ENCODE measurements around the gene PIP4K2A.
A peak's percentile ranks its signal among the peaks of the same experiment; 100 is the strongest.

Gene PIP4K2A

DNA sequence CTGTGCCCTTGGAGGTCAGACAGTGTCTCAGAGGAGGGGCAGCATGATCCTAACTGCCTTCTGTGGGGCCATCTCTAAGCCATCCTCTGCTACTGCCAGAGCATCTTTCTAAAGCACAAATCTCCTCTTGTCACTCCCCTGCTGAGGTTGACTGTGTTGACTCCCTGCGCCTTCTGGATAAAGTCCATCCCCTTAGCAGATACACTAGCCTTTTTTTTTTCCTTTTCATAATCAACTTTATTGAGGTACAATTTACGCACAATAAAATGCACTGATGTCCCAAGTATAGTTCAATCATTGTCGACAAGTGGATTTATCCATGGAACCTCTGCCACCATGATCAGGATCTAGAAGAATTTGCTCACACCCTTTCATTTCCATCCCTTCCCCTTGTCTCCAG, 219.0 kb downstream of the PIP4K2A start:
- H4K8ac ChIP-seq (ENCODE audit: low read depth, low read length) = no peak overlapping the region
- H3K9me3 ChIP-seq (replicated peaks in 1 of 2; ENCODE audit: control insufficient read depth in 2 of 2, insufficient read depth in 1 of 2, low read depth in 1 of 2, low read length in 2 of 2) = no peaks in the 10 kb centered on the region
- H3K27ac ChIP-seq (replicated peaks; ENCODE audit: low read length) = no peak overlapping the region
- no peak overlapping the region for H2AFZ ChIP-seq (ENCODE audit: low read length)
- WGBS, 2 donors (ENCODE audit: extremely low coverage in 2 of 2, insufficient read length in 2 of 2, insufficient replicate concordance in 1 of 2) = no CpG with 5 or more reads among the region's 3 CpGs
- no peak overlapping the region for H2BK15ac ChIP-seq (ENCODE audit: low read length)
- no peak overlapping the region for H3K23ac ChIP-seq (ENCODE audit: low read depth, low read length, poor library complexity)
- H3K4me3 ChIP-seq (ENCODE audit: low read length in 2 of 2) = no peak overlapping the region
- H2AK5ac ChIP-seq (ENCODE audit: low read depth, low read length) = no peak overlapping the region
- peak overlapping the region; percentile 8 for H2BK12ac ChIP-seq (ENCODE audit: low read length)
- peak overlapping the region; percentile 57 for H3K18ac ChIP-seq (ENCODE audit: low read length)
- H3K36me3 ChIP-seq (replicated peaks in 1 of 2; ENCODE audit: control insufficient read depth in 2 of 2, insufficient read depth in 2 of 2, low read length in 2 of 2) = no peaks in the 10 kb centered on the region
- H3K27me3 ChIP-seq (ENCODE audit: control insufficient read depth in 3 of 3, insufficient read depth in 3 of 3, low read depth in 1 of 3, low read length in 3 of 3) = peaks cover 0 to 57% (median 0%) of the 10 kb centered on the region in 3 experiments
- no peak overlapping the region for H3K9ac ChIP-seq (ENCODE audit: low read depth, low read length, poor library complexity)
- no peak overlapping the region for H2BK120ac ChIP-seq (ENCODE audit: low read depth, low read length)
- DNase-seq (ENCODE audit: low spot score) = no peak
- H2BK5ac ChIP-seq (ENCODE audit: low read length) = peak overlapping the region; percentile 16
- H3K14ac ChIP-seq (ENCODE audit: low read length) = no peak overlapping the region
- H3K4me2 ChIP-seq (ENCODE audit: insufficient read depth, low read length, poor library complexity, severe bottlenecking) = no peak overlapping the region
- H4K91ac ChIP-seq (ENCODE audit: low read depth, low read length, poor library complexity) = no peak overlapping the region
- no peak overlapping the region for H3K4ac ChIP-seq (ENCODE audit: low read length)
- no peaks in the 10 kb centered on the region for H3K79me1 ChIP-seq (ENCODE audit: low read depth, low read length)
- no peaks in the 10 kb centered on the region for H3K4me1 ChIP-seq (ENCODE audit: control insufficient read depth in 2 of 2, insufficient read depth in 1 of 2, low read depth in 1 of 2, low read length in 2 of 2)

DNA sequence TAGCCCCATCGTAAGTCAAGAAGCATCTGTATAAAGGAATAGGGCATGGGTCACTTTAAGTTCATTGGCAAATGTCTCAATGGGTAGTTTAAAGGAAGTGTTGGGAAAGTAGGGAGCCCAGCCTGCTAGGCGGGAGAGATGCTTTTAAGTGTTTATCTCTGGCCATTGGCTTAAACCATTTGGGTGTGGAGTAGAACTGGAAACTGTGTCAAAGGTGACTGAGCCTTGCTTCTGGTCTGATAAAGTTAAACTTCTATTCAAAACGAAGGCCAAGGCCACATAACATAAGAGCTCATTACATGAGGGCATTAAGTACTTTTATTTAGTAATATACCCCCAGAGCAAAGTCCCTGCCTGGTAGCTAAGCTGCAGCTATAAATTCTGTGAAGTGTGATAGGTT, 220.4 kb downstream of the PIP4K2A start:
- H3K4me1 ChIP-seq (ENCODE audit: control insufficient read depth in 2 of 2, insufficient read depth in 1 of 2, low read depth in 1 of 2, low read length in 2 of 2) = no peaks in the 10 kb centered on the region
- H4K8ac ChIP-seq (ENCODE audit: low read depth, low read length) = no peak overlapping the region
- no peak overlapping the region for H2BK120ac ChIP-seq (ENCODE audit: low read depth, low read length)
- no peak overlapping the region for H3K4me3 ChIP-seq (ENCODE audit: low read length in 2 of 2)
- H2BK12ac ChIP-seq (ENCODE audit: low read length) = no peak overlapping the region
- DNase-seq (ENCODE audit: low spot score) = no peak
- H2AK5ac ChIP-seq (ENCODE audit: low read depth, low read length) = no peak overlapping the region
- no peak overlapping the region for H2BK5ac ChIP-seq (ENCODE audit: low read length)
- no peak overlapping the region for H3K23ac ChIP-seq (ENCODE audit: low read depth, low read length, poor library complexity)
- no peak overlapping the region for H2BK15ac ChIP-seq (ENCODE audit: low read length)
- no peak overlapping the region for H3K4ac ChIP-seq (ENCODE audit: low read length)
- H3K36me3 ChIP-seq (replicated peaks in 1 of 2; ENCODE audit: control insufficient read depth in 2 of 2, insufficient read depth in 2 of 2, low read length in 2 of 2) = no peaks in the 10 kb centered on the region
- H3K79me1 ChIP-seq (ENCODE audit: low read depth, low read length) = no peaks in the 10 kb centered on the region
- H4K91ac ChIP-seq (ENCODE audit: low read depth, low read length, poor library complexity) = no peak overlapping the region
- H3K27me3 ChIP-seq (ENCODE audit: control insufficient read depth in 3 of 3, insufficient read depth in 3 of 3, low read depth in 1 of 3, low read length in 3 of 3) = peaks cover 0 to 53% (median 0%) of the 10 kb centered on the region in 3 experiments
- H3K4me2 ChIP-seq (ENCODE audit: insufficient read depth, low read length, poor library complexity, severe bottlenecking) = no peak overlapping the region
- H2AFZ ChIP-seq (ENCODE audit: low read length) = no peak overlapping the region
- H3K18ac ChIP-seq (ENCODE audit: low read length) = no peak overlapping the region
- no peaks in the 10 kb centered on the region for H3K9me3 ChIP-seq (replicated peaks in 1 of 2; ENCODE audit: control insufficient read depth in 2 of 2, insufficient read depth in 1 of 2, low read depth in 1 of 2, low read length in 2 of 2)
- H3K14ac ChIP-seq (ENCODE audit: low read length) = no peak overlapping the region
- no CpG with 5 or more reads among the region's 3 CpGs for WGBS, 2 donors (ENCODE audit: extremely low coverage in 2 of 2, insufficient read length in 2 of 2, insufficient replicate concordance in 1 of 2)
- no peak overlapping the region for H3K27ac ChIP-seq (replicated peaks; ENCODE audit: low read length)
- H3K9ac ChIP-seq (ENCODE audit: low read depth, low read length, poor library complexity) = no peak overlapping the region

DNA sequence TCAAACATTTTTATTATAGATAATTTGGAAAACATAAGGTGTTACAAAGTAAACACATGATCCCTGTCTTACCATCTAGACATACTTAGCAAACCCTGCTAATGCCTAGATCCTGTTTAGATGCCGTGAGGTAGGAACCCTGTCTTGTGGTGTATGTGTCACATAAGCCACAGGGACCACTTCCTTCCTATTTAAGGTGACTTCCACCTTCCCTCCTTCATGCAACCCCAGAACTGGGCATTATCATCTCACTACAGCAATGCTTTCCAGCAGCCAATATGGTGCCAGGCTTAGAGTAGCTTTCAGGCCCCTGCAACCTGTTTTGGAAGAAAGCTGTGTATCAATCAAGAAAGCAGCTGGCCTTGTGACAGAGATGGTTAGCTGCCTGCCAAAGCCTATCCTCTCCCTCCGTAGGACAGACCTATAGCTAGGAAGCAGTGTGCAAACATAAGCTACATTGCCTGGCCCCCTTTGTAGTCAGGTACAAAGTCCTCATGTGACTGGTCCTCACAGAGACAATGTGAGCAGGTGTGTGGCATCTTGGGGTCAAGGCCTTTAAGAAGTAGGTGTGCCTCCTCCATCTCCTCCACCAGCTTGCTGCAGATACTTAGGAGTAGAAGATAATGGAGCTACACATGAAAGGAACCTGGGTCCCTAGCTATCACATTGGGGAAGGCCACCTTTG, 222.3 kb downstream of the PIP4K2A start:
- Histone ChIP-seq H3K79me1 (ENCODE audit: low read depth, low read length) (no peaks in the 10 kb centered on the region), H3K9me3 (replicated peaks in 1 of 2; ENCODE audit: control insufficient read depth in 2 of 2, insufficient read depth in 1 of 2, low read depth in 1 of 2, low read length in 2 of 2) (no peaks in the 10 kb centered on the region), H3K27ac (replicated peaks; ENCODE audit: low read length) (no peak overlapping the region), H3K4me1 (ENCODE audit: control insufficient read depth in 2 of 2, insufficient read depth in 1 of 2, low read depth in 1 of 2, low read length in 2 of 2) (no peaks in the 10 kb centered on the region), H3K9ac (ENCODE audit: low read depth, low read length, poor library complexity) (no peak overlapping the region), H2BK15ac (ENCODE audit: low read length) (no peak overlapping the region), H2AFZ (ENCODE audit: low read length) (no peak overlapping the region), H2AK5ac (ENCODE audit: low read depth, low read length) (no peak overlapping the region), H3K27me3 (ENCODE audit: control insufficient read depth in 3 of 3, insufficient read depth in 3 of 3, low read depth in 1 of 3, low read length in 3 of 3) (peaks cover 0 to 41% (median 0%) of the 10 kb centered on the region in 3 experiments), H3K4me3 (ENCODE audit: low read length in 2 of 2) (no peak overlapping the region), H4K91ac (ENCODE audit: low read depth, low read length, poor library complexity) (no peak overlapping the region), H3K4me2 (ENCODE audit: insufficient read depth, low read length, poor library complexity, severe bottlenecking) (no peak overlapping the region), H2BK120ac (ENCODE audit: low read depth, low read length) (no peak overlapping the region), H3K4ac (ENCODE audit: low read length) (no peak overlapping the region), H3K18ac (ENCODE audit: low read length) (no peak overlapping the region), H2BK12ac (ENCODE audit: low read length) (no peak overlapping the region), H3K36me3 (replicated peaks in 1 of 2; ENCODE audit: control insufficient read depth in 2 of 2, insufficient read depth in 2 of 2, low read length in 2 of 2) (no peaks in the 10 kb centered on the region), H3K14ac (ENCODE audit: low read length) (no peak overlapping the region), H3K23ac (ENCODE audit: low read depth, low read length, poor library complexity) (no peak overlapping the region), H4K8ac (ENCODE audit: low read depth, low read length) (no peak overlapping the region), H2BK5ac (ENCODE audit: low read length) (no peak overlapping the region)
- no peak for DNase-seq (ENCODE audit: low spot score)
- WGBS, 2 donors (ENCODE audit: extremely low coverage in 2 of 2, insufficient read length in 2 of 2, insufficient replicate concordance in 1 of 2) = no CpG with 5 or more reads among the region's 2 CpGs

DNA sequence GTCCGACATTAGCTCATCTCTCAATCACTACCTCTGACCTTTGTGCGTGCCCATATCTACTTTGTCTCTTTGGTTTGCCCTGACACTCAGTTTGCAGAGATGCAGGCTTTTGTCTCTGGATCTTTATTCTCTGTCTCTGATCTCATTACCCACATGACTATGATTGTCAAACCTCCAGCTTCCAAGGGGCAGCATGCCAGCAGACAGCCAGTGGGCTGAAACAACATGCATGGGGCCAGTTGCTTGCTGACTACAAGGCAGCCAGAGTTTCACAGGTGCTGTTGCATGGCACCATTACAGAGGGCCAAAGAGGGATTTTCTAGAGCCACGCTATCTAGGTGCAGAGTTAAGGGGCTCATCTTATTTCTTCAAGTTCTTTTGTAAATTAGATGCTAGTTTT, 222.9 kb downstream of the PIP4K2A start:
- H3K36me3 ChIP-seq (replicated peaks in 1 of 2; ENCODE audit: control insufficient read depth in 2 of 2, insufficient read depth in 2 of 2, low read length in 2 of 2) = no peaks in the 10 kb centered on the region
- no peak overlapping the region for H3K9ac ChIP-seq (ENCODE audit: low read depth, low read length, poor library complexity)
- WGBS, 2 donors (ENCODE audit: extremely low coverage in 2 of 2, insufficient read length in 2 of 2, insufficient replicate concordance in 1 of 2) = no CpG with 5 or more reads among the region's 3 CpGs
- H3K4me1 ChIP-seq (ENCODE audit: control insufficient read depth in 2 of 2, insufficient read depth in 1 of 2, low read depth in 1 of 2, low read length in 2 of 2) = no peaks in the 10 kb centered on the region
- H3K27me3 ChIP-seq (ENCODE audit: control insufficient read depth in 3 of 3, insufficient read depth in 3 of 3, low read depth in 1 of 3, low read length in 3 of 3) = peaks cover 0 to 44% (median 0%) of the 10 kb centered on the region in 3 experiments
- H3K23ac ChIP-seq (ENCODE audit: low read depth, low read length, poor library complexity) = no peak overlapping the region
- no peak overlapping the region for H3K27ac ChIP-seq (replicated peaks; ENCODE audit: low read length)
- no peak overlapping the region for H2AFZ ChIP-seq (ENCODE audit: low read length)
- H4K91ac ChIP-seq (ENCODE audit: low read depth, low read length, poor library complexity) = no peak overlapping the region
- no peak overlapping the region for H3K4me2 ChIP-seq (ENCODE audit: insufficient read depth, low read length, poor library complexity, severe bottlenecking)
- no peak for DNase-seq (ENCODE audit: low spot score)
- no peaks in the 10 kb centered on the region for H3K9me3 ChIP-seq (replicated peaks in 1 of 2; ENCODE audit: control insufficient read depth in 2 of 2, insufficient read depth in 1 of 2, low read depth in 1 of 2, low read length in 2 of 2)
- H3K4me3 ChIP-seq (ENCODE audit: low read length in 2 of 2) = no peak overlapping the region
- no peaks in the 10 kb centered on the region for H3K79me1 ChIP-seq (ENCODE audit: low read depth, low read length)
- H2BK120ac ChIP-seq (ENCODE audit: low read depth, low read length) = no peak overlapping the region
- H2BK15ac ChIP-seq (ENCODE audit: low read length) = no peak overlapping the region
- no peak overlapping the region for H3K4ac ChIP-seq (ENCODE audit: low read length)
- H2BK12ac ChIP-seq (ENCODE audit: low read length) = no peak overlapping the region
- H4K8ac ChIP-seq (ENCODE audit: low read depth, low read length) = no peak overlapping the region
- no peak overlapping the region for H2BK5ac ChIP-seq (ENCODE audit: low read length)
- H3K14ac ChIP-seq (ENCODE audit: low read length) = no peak overlapping the region
- no peak overlapping the region for H3K18ac ChIP-seq (ENCODE audit: low read length)
- H2AK5ac ChIP-seq (ENCODE audit: low read depth, low read length) = no peak overlapping the region
